DMS153 treated with DMSO at 0.1 percent for 48 hours (cell line): ENCODE measurements around the gene MSMB.
"Not testable (repeated sequence)": the region's sequence is repeated elsewhere in the genome, so short reads cannot be mapped to it uniquely, and the experiment has no call there.

Experiments
- DNase-seq: peaks from one replicate; lab custom pipeline; 2025; ENCODE audit not compliant: unreplicated experiment; lab: John Stamatoyannopoulos, UW

MSMB gene

GRCh38 chr10:46070749-46071148 is 24.7 kb upstream of the MSMB start:
- no peak for DNase-seq

- DNase-seq, result no peak
These were observed 23.8 kb upstream of the MSMB start for GRCh38 chr10:46069771-46070463.

- DNase-seq, result no peak
These were observed 22.8 kb upstream of the MSMB start for GRCh38 chr10:46068905-46069304.

GRCh38 chr10:46068117-46068516 is 22.0 kb upstream of the MSMB start:
- DNase-seq, result no peak

- DNase-seq, result no peak
These were observed 18.3 kb upstream of the MSMB start for GRCh38 chr10:46064269-46064817.

GRCh38 chr10:46062723-46063428 is 16.8 kb upstream of the MSMB start:
- no peak for DNase-seq

GRCh38 chr10:46060706-46061105 is 14.6 kb upstream of the MSMB start:
- DNase-seq, result no peak

GRCh38 chr10:46057927-46058326 is 11.9 kb upstream of the MSMB start:
- not testable (repeated sequence) for DNase-seq

- DNase-seq, result no peak
These were observed 11.0 kb upstream of the MSMB start for GRCh38 chr10:46057038-46057437.

GRCh38 chr10:46055771-46056170 is 9.7 kb upstream of the MSMB start:
- DNase-seq, result no peak

GRCh38 chr10:46053534-46054434 is 7.7 kb upstream of the MSMB start:
- no peak for DNase-seq

- no peak for DNase-seq
These were observed 6.8 kb upstream of the MSMB start for GRCh38 chr10:46052791-46053375.

- no peak for DNase-seq
These were observed 6.2 kb upstream of the MSMB start for GRCh38 chr10:46052057-46052790.

GRCh38 chr10:46050941-46051623 is 5.0 kb upstream of the MSMB start:
- DNase-seq, result no peak

GRCh38 chr10:46049497-46049831 is 3.4 kb upstream of the MSMB start:
- not testable (repeated sequence) for DNase-seq

GRCh38 chr10:46048152-46048551 is 2.1 kb upstream of the MSMB start:
- DNase-seq, result no peak

GRCh38 chr10:46042527-46042926 is 3.5 kb downstream of the MSMB start:
- DNase-seq, result no peak

GRCh38 chr10:46040004-46040403 is 6.1 kb downstream of the MSMB start:
- DNase-seq, result no peak

GRCh38 chr10:46037107-46037825 is 8.8 kb downstream of the MSMB start:
- DNase-seq, result no peak
